GM12865 (cell line): Measurements from ENCODE around the gene SGF29.
"Not testable (repeated sequence)": the region's sequence is repeated elsewhere in the genome, so short reads cannot be mapped to it uniquely, and the experiment has no call there.

Source experiments
- DNase-seq: peaks from one replicate; pipeline ENCODE4 v3.0.0; 2010; ENCODE audit warnings: low read depth
- H3K4me3 ChIP-seq: 2 replicates; pipeline ENCODE4 v1.5.1; 2011; ENCODE audit warnings: mild to moderate bottlenecking, low read depth, low read length, control low read depth
- CTCF ChIP-seq: IDR thresholded peaks from 2 replicates; pipeline ENCODE4 v1.5.1; 2011; ENCODE audit warnings: low read length, control low read depth, low read depth, inconsistent platforms; ENCODE audit not compliant: insufficient read depth; ENCODE audit errors: missing control alignments

The SGF29 gene

DNA sequence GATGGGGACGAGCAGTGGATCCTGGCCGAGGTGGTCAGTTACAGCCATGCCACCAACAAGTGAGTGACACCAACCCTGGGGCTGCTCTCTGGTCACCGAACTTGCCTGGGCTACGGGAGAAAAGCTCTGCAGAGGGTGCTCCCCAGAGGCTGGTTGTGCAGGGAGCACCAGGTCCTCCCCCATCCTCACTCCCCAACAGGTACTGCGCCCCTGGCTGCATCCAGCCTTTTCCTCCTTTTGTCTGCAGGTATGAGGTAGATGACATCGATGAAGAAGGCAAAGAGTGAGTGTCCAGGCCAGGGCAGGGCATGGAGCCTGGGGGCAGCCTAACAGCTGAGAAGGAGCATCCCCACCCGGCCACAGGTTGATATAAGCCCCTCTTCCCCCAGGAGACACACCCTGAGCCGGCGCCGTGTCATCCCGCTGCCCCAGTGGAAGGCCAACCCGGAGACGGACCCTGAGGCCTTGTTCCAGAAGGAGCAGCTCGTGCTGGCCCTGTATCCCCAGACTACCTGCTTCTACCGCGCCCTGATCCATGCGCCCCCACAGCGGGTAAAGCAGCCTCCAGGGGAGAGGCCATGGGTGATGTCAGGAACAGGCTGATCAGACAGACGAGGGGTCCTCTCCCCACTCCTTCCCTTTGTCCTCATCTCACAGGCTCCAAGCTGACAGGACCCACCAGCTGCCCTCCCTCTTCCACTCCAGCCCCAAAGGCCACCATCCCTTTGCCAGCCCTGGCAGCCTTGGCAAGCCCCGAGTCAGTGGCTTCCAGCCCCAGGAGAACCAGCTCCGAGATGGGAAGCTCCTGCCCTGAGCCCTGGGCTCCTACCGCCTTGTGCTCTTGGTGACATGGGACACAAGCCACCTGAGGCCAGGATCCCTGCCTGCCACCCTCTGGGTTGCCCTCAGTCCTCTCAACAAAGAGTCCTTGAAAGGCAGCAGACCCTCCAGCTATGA is 36.9 kb downstream of the SGF29 start:
- TF ChIP-seq CTCF, result no peak
- no peak overlapping the region for H3K4me3 ChIP-seq
- DNase-seq, result no peak

- no peak overlapping the region for H3K4me3 ChIP-seq
- DNase-seq, result no peak
- TF ChIP-seq CTCF, result no peak
Observed at GRCh38 chr16:28591355-28591754, 37.6 kb downstream of the SGF29 start.

- H3K4me3 ChIP-seq, result no peak overlapping the region
- TF ChIP-seq CTCF, result no peak
- DNase-seq, result no peak
Observed at GRCh38 chr16:28592511-28592910, 38.8 kb downstream of the SGF29 start.

DNA sequence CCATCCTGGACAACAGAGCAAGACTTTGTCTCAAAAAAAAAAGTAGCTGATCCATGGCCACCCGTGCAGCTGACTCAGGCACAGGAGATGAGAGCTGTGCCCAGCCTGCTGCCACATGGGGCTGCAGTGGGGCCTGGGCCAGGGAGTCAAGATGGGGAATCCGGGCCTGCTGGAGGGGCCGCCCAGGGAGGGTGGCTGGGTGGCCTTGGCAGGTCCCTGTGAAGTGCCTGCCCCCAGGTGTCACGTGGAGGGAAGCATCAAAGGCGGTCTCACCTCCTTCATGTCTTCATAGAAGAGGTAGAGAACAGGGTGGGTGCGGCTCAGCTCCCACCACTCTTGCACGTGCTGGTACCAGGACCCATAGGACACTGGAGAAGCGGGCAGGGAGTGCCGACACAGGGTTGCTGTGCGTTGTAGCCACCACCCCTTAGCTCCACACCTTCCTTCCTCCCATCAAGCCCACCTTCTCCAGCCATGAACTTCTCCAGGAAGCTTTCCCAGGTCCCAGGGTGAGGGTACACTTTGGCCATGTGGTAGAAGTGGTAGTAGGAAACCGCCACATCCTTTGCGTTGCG is 39.3 kb downstream of the SGF29 start:
- DNase-seq, result no peak
- H3K4me3 ChIP-seq, result no peak overlapping the region
- TF ChIP-seq CTCF, result no peak

GRCh38 chr16:28595451-28595850 is 41.7 kb downstream of the SGF29 start:
- DNase-seq, H3K4me3 ChIP-seq: not testable (repeated sequence)

DNA sequence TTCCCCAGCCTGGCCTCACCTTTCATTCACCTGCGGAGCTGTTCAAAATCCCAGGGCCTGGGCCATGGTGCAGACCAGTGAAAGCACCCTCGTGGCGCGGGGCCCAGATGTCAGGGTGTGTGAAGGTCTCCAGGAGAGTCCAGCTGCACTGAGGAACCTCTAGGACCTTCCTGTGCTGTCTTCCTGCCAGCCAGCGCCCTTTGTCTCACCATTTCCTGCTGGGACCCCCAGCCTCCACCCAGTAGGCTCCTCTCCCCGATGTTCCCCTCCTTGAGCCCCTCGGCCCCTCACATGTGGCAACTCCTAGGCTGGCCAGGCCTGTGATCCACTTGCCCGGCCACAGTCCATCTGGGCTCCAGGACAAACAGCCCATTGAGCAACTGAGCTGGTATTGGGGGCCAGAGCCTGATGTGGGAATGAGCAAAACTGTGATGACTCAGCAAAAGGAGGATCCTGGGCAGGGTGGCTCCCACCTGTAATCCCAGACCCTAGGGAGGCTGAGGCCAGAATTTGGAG is 42.5 kb downstream of the SGF29 start:
- no peak overlapping the region for H3K4me3 ChIP-seq
- DNase-seq, result no peak
- TF ChIP-seq CTCF, result no peak

- no peak for TF ChIP-seq CTCF
- H3K4me3 ChIP-seq, result no peak within 1 kb of the TSS
- DNase-seq, result no peak
Observed at GRCh38 chr16:28596840-28597691, 43.3 kb downstream of the SGF29 start, which contains the start of gene SULT1A2. TSS of gene SULT1A2 (minus strand) at chr16:28597050. CDS start at chr16:28595930, 1,120 bp downstream.
